SU-DHL-6 (cell line): ENCODE data around the gene OTOGL.

Source experiments
- H2AFZ ChIP-seq: fragments of 200-600 bp; sonication (generic); 2 replicates; pipeline ENCODE4 v1.6.1; 2014; ENCODE audit warnings: low read depth, mild to moderate bottlenecking, moderate library complexity, mixed read lengths, antibody characterized with exemption, low read length; ENCODE audit not compliant: severe bottlenecking
- H3F3A ChIP-seq: fragments of 200-600 bp; shearing (Covaris generic); 2 replicates; pipeline ENCODE4 v1.6.0; 2016; ENCODE audit warnings: antibody characterized with exemption, mild to moderate bottlenecking; ENCODE audit not compliant: insufficient read depth
- H3K27ac ChIP-seq: fragments of 200-600 bp; sonication (generic); 2 replicates; pipeline ENCODE4 v1.5.1; 2016; ENCODE audit warnings: low read depth, mild to moderate bottlenecking, low read length, moderate library complexity, mixed read lengths
- H3K27me3 ChIP-seq: fragments of 200-600 bp; sonication (generic), shearing (Covaris generic); 2 replicates; pipeline ENCODE4 v1.6.0; 2014; ENCODE audit warnings: mild to moderate bottlenecking, low read length
- H3K36me3 ChIP-seq: fragments of 200-600 bp; sonication (generic); 2 replicates; pipeline ENCODE4 v1.6.1; 2014; ENCODE audit warnings: mild to moderate bottlenecking, low read length, mixed read lengths
- H3K4me2 ChIP-seq: fragments of 300-600, 200-600 bp; shearing (Covaris generic), sonication (generic); 2 replicates; pipeline ENCODE4 v1.6.0; 2014; ENCODE audit warnings: low read length, low read depth, mild to moderate bottlenecking; ENCODE audit not compliant: poor library complexity, severe bottlenecking
- H3K4me3 ChIP-seq: fragments of 200-600 bp; sonication (generic); 2 replicates; pipeline ENCODE4 v1.5.1; 2014; ENCODE audit warnings: antibody characterized with exemption, low read length, mild to moderate bottlenecking, mixed read lengths; ENCODE audit not compliant: insufficient read depth, poor library complexity, severe bottlenecking
- H3K79me2 ChIP-seq: fragments of 200-600 bp; sonication (generic); 2 replicates; pipeline ENCODE4 v1.6.1; 2014; ENCODE audit warnings: mild to moderate bottlenecking, low read length, moderate library complexity; ENCODE audit not compliant: insufficient read depth
- H3K9ac ChIP-seq: fragments of 200-600 bp; sonication (generic); 2 replicates; pipeline ENCODE4 v1.7.0; 2014; ENCODE audit warnings: mild to moderate bottlenecking, low read length
- H3K9me2 ChIP-seq: fragments of 200-600 bp; sonication (generic); replicated peaks from 2 replicates; pipeline ENCODE4 v1.6.1; 2014; ENCODE audit warnings: low read length; ENCODE audit not compliant: insufficient read depth
- H3K9me3 ChIP-seq: fragments of 200-600 bp; sonication (generic); 2 replicates; pipeline ENCODE4 v1.6.1; 2014; ENCODE audit warnings: low read length, mixed read lengths; ENCODE audit not compliant: insufficient read depth
- H4K20me1 ChIP-seq: fragments of 200-600 bp; sonication (generic); 2 replicates; pipeline ENCODE4 v1.6.1; 2014; ENCODE audit warnings: low read depth, mild to moderate bottlenecking, antibody characterized with exemption, low read length, moderate library complexity, mixed read lengths
- CTCF ChIP-seq: fragments of 200-600 bp; sonication (generic); IDR thresholded peaks from one replicate; pipeline ENCODE4 v1.5.1; 2017; ENCODE audit warnings: antibody characterized with exemption, mild to moderate bottlenecking, low read length, moderate library complexity; ENCODE audit not compliant: insufficient read depth, poor library complexity, severe bottlenecking
- EZH2phosphoT487 ChIP-seq: fragments of 200-600 bp; sonication (generic), shearing (Covaris generic); conservative IDR thresholded peaks from 2 replicates; pipeline ENCODE4 v1.6.1; 2018; ENCODE audit warnings: mild to moderate bottlenecking, antibody characterized with exemption, low read length, moderate library complexity, mixed read lengths

OTOGL gene

GRCh38 chr12:80087486-80088213, 11.7 kb upstream of the OTOGL start:
- Histone ChIP-seq H3K4me3 (no peak overlapping the region), H2AFZ (no peak overlapping the region), H3K9me3 (no peaks in the 10 kb centered on the region), H4K20me1 (no peaks in the 10 kb centered on the region), H3K27ac (no peak overlapping the region), H3K79me2 (no peaks in the 10 kb centered on the region), H3K27me3 (no peaks in the 10 kb centered on the region), H3F3A (no peaks in the 10 kb centered on the region), H3K9ac (no peak overlapping the region), H3K4me2 (no peak overlapping the region), H3K36me3 (no peaks in the 10 kb centered on the region), H3K9me2 (no peaks in the 10 kb centered on the region)
- TF ChIP-seq CTCF (no peak), EZH2phosphoT487 (no peak)

GRCh38 chr12:80100591-80100990, 1.3 kb downstream of the OTOGL start:
- no peak overlapping the region for H2AFZ ChIP-seq
- no peaks in the 10 kb centered on the region for H4K20me1 ChIP-seq
- no peaks in the 10 kb centered on the region for H3K9me3 ChIP-seq
- TF ChIP-seq CTCF (no peak), EZH2phosphoT487 (no peak)
- no peak overlapping the region for H3K4me2 ChIP-seq
- no peaks in the 10 kb centered on the region for H3K79me2 ChIP-seq
- no peaks in the 10 kb centered on the region for H3K36me3 ChIP-seq
- H3K4me3 ChIP-seq = no peak overlapping the region
- no peaks in the 10 kb centered on the region for H3K27me3 ChIP-seq
- no peak overlapping the region for H3K9ac ChIP-seq
- no peaks in the 10 kb centered on the region for H3K9me2 ChIP-seq
- H3K27ac ChIP-seq = no peak overlapping the region
- H3F3A ChIP-seq = no peaks in the 10 kb centered on the region

- H3K9me3 ChIP-seq = no peaks in the 10 kb centered on the region
- no peak overlapping the region for H3K9ac ChIP-seq
- no peaks in the 10 kb centered on the region for H3K27me3 ChIP-seq
- H3K9me2 ChIP-seq = no peaks in the 10 kb centered on the region
- no peaks in the 10 kb centered on the region for H3K79me2 ChIP-seq
- H2AFZ ChIP-seq = no peak overlapping the region
- H4K20me1 ChIP-seq = no peaks in the 10 kb centered on the region
- H3K4me2 ChIP-seq = no peak overlapping the region
- no peaks in the 10 kb centered on the region for H3K36me3 ChIP-seq
- H3K4me3 ChIP-seq = no peak overlapping the region
- no peaks in the 10 kb centered on the region for H3F3A ChIP-seq
- no peak for TF ChIP-seq EZH2phosphoT487
- no peak for TF ChIP-seq CTCF
- H3K27ac ChIP-seq = no peak overlapping the region
Measured at GRCh38 chr12:80101126-80101525, 1.8 kb downstream of the OTOGL start.
